CD4-positive, alpha-beta T cell (primary cell): ENCODE data around the gene ZRANB3. TPM values are rescaled to one million over a fixed set of nuclear protein-coding genes. Genes with fewer than 3 reads are reported as not detected.

Experiments
- ATAC-seq: fragments of 200-7000 bp; cut with Tn5 transposase; one replicate; pipeline ENCODE4 v1.10.0; 2022; ENCODE audit warnings: mild to moderate bottlenecking; ENCODE audit not compliant: poor library complexity
- CTCF ChIA-PET: fragments of 350-600 bp; sonication (Branson Sonifier 250); formaldehyde crosslinking; loops from one replicate; lab custom pipeline; 2021; ENCODE audit warnings: antibody characterized with exemption, inconsistent platforms; lab: Charles Lee
- POLR2A ChIA-PET: fragments of 350-600 bp; sonication (Branson Sonifier 250); formaldehyde crosslinking; loops from one replicate; lab custom pipeline; 2021; ENCODE audit warnings: antibody characterized with exemption, inconsistent platforms; lab: Charles Lee
- DNase-seq, 14 experiments: peaks; one replicate each; pipeline ENCODE4 v3.0.0-alpha.2; 2013 to 2020; ENCODE audit warnings: mixed read lengths in 2 of 14
- H3K27ac ChIP-seq, 2 donors: one replicate each; pipeline versions ENCODE4 v1.5.1 to v1.7.0; 2013; ENCODE audit warnings: low read length in 2 of 2, low read depth in 1 of 2, mild to moderate bottlenecking in 1 of 2
- H3K27me3 ChIP-seq, 2 experiments: 1 replicate in 1 of 2; 2 replicates in 1 of 2; pipeline versions ENCODE4 v1.6.1 to v1.7.0; 2013; ENCODE audit warnings: low read length in 2 of 2, control low read depth in 1 of 2, mild to moderate bottlenecking in 1 of 2, moderate library complexity in 1 of 2; ENCODE audit not compliant: insufficient read depth in 2 of 2, control insufficient read depth in 1 of 2
- H3K36me3 ChIP-seq: one replicate; pipeline ENCODE4 v1.6.1; 2013; ENCODE audit warnings: low read length, control low read depth; ENCODE audit not compliant: insufficient read depth
- H3K4me1 ChIP-seq: one replicate; pipeline ENCODE4 v1.6.1; 2013; ENCODE audit warnings: low read length, control low read depth; ENCODE audit not compliant: insufficient read depth
- H3K4me3 ChIP-seq: one replicate; pipeline ENCODE4 v1.5.1; 2013; ENCODE audit warnings: mild to moderate bottlenecking, low read length, moderate library complexity
- H3K9me3 ChIP-seq, 2 experiments: 1 replicate in 1 of 2; 2 replicates in 1 of 2; pipeline versions ENCODE4 v1.6.1 to v1.7.0; 2013; ENCODE audit warnings: low read length in 2 of 2, mild to moderate bottlenecking in 2 of 2, control low read depth in 1 of 2, moderate library complexity in 1 of 2; ENCODE audit not compliant: control insufficient read depth in 1 of 2, insufficient read depth in 1 of 2
- H3K27ac Mint-ChIP-seq: one replicate; pipeline ENCODE4 v1.8.0; 2020; ENCODE audit warnings: mixed read lengths
- H3K27me3 Mint-ChIP-seq: one replicate; pipeline ENCODE4 v1.8.0; 2021; ENCODE audit warnings: mixed read lengths
- H3K36me3 Mint-ChIP-seq: one replicate; pipeline ENCODE4 v1.8.0; 2021; ENCODE audit warnings: low read depth, mixed read lengths
- H3K4me1 Mint-ChIP-seq: one replicate; pipeline ENCODE4 v1.8.0; 2021; ENCODE audit warnings: low read depth, mixed read lengths
- H3K4me3 Mint-ChIP-seq: one replicate; pipeline ENCODE4 v1.8.0; 2020; ENCODE audit warnings: mild to moderate bottlenecking, mixed read lengths
- H3K9me3 Mint-ChIP-seq: one replicate; pipeline ENCODE4 v1.8.0; 2020; ENCODE audit warnings: mixed read lengths
- CTCF ChIP-seq: fragments of 200-600 bp; IDR thresholded peaks from one replicate; pipeline ENCODE4 v1.8.0; 2022; ENCODE audit warnings: antibody characterized with exemption, mild to moderate bottlenecking
- intact Hi-C, 2 experiments: fragments of 100-400 bp; cut with DNase I in 1 of 2; cut with micrococcal nuclease in 1 of 2; formaldehyde crosslinking; loops; one replicate each; pipeline versions ENCODE4 v1.15.1 to v1.9.0; 2023 to 2025; cut with DNase I, micrococcal nuclease
- total RNA-seq, 174 experiments: library from RNA in 2 of 174; stranded (reverse) in 2 of 174; gene quantifications; one replicate each; pipeline ENCODE4 v1.2.3 and lab custom pipeline; 2021 to 2026

Gene ZRANB3
- total RNA-seq, 2 experiments from 2014 or later: 3.9 to 4.2 TPM

GRCh38 chr2:135318808-135319207, 212.2 kb downstream of the ZRANB3 start:
- H3K36me3 ChIP-seq: no peaks in the 10 kb centered on the region
- intact Hi-C loops: no loop called here
- no peak for TF ChIP-seq CTCF
- peaks cover 0 to 3% of the 10 kb centered on the region in 2 experiments for H3K9me3 ChIP-seq
- Mint-ChIP-seq H3K27ac (no peak overlapping the region), H3K9me3 (no peaks in the 10 kb centered on the region), H3K27me3 (no peaks in the 10 kb centered on the region), H3K4me1 (no peaks in the 10 kb centered on the region), H3K4me3 (no peak overlapping the region), H3K36me3 (no peaks in the 10 kb centered on the region)
- H3K4me3 ChIP-seq: no peak overlapping the region
- no peaks in the 10 kb centered on the region for H3K4me1 ChIP-seq
- POLR2A ChIA-PET: no interaction called here
- no peak for DNase-seq
- CTCF ChIA-PET: no interaction called here
- no peak overlapping the region for H3K27ac ChIP-seq
- no peak for ATAC-seq
- H3K27me3 ChIP-seq: no peaks in the 10 kb centered on the region

DNA sequence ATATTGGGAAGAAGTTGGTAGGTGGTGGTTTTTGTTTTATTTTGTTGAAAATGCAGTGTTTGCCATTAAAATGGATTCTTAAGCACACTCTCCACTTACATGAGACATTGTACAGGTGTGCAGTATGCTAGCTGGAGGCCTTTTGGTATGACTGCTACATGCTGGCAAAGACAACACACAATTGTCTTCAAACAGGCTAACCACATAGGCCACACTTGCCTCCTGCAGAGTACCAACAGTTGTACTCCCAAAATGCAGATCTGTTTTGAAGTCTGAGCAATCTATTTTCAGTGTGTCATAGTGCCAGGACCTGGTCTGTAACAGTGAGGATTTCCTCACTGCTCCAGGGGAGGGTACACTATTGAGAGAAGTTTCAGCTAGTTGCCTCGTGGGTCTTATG, 213.6 kb downstream of the ZRANB3 start:
- Histone ChIP-seq H3K4me3 (no peak overlapping the region), H3K4me1 (no peaks in the 10 kb centered on the region), H3K27ac (no peak overlapping the region), H3K9me3 (no peaks in the 10 kb centered on the region), H3K27me3 (no peaks in the 10 kb centered on the region), H3K36me3 (no peaks in the 10 kb centered on the region)
- no peak for DNase-seq
- intact Hi-C loops: no loop called here
- Mint-ChIP-seq H3K27me3 (no peaks in the 10 kb centered on the region), H3K9me3 (no peaks in the 10 kb centered on the region), H3K27ac (no peak overlapping the region), H3K4me3 (no peak overlapping the region), H3K4me1 (no peaks in the 10 kb centered on the region), H3K36me3 (peaks cover 8% of the 10 kb centered on the region)
- CTCF ChIA-PET: no interaction called here
- POLR2A ChIA-PET: no interaction called here
- no peak for ATAC-seq
- no peak for TF ChIP-seq CTCF

GRCh38 chr2:135311962-135312361, 219.1 kb downstream of the ZRANB3 start:
- CTCF ChIA-PET: no interaction called here
- peaks cover 0 to 5% of the 10 kb centered on the region in 2 experiments for H3K9me3 ChIP-seq
- Mint-ChIP-seq H3K9me3 (peaks cover 2% of the 10 kb centered on the region), H3K4me3 (no peak overlapping the region), H3K4me1 (no peaks in the 10 kb centered on the region), H3K27ac (no peak overlapping the region), H3K27me3 (no peaks in the 10 kb centered on the region), H3K36me3 (peaks cover 34% of the 10 kb centered on the region)
- no peaks in the 10 kb centered on the region for H3K36me3 ChIP-seq
- no peak for TF ChIP-seq CTCF
- no peak for DNase-seq
- no peaks in the 10 kb centered on the region for H3K4me1 ChIP-seq
- H3K4me3 ChIP-seq: no peak overlapping the region
- no peak for ATAC-seq
- no peaks in the 10 kb centered on the region for H3K27me3 ChIP-seq
- POLR2A ChIA-PET: no interaction called here
- intact Hi-C loops: no loop called here
- no peak overlapping the region for H3K27ac ChIP-seq
